Esophagus muscularis mucosa (tissue), 4 donors: ENCODE results near the gene EXOC1L.

Experiments used
- EP300 ChIP-seq: sonication (generic); formaldehyde crosslinking; IDR thresholded peaks from one replicate; pipeline ENCODE4 v1.6.1; 2017; ENCODE audit warnings: antibody characterized with exemption
- POLR2AphosphoS5 ChIP-seq, 2 donors: sonication (generic); formaldehyde crosslinking; IDR thresholded peaks; one replicate each; pipeline ENCODE4 v1.6.1; 2017; ENCODE audit warnings: antibody characterized with exemption in 2 of 2
- TF ChIP-seq, protein P1 (sequence below), 3 experiments: fragments of 200-600 bp in 2 of 3; fragments of 450-650 bp in 1 of 3; sonication (generic) in 2 of 3; IDR thresholded peaks; one replicate each; pipeline ENCODE4 v1.5.1; 2017 to 2019; ENCODE audit warnings: antibody characterized with exemption in 3 of 3, mild to moderate bottlenecking in 2 of 3, moderate library complexity in 1 of 3

DNA sequence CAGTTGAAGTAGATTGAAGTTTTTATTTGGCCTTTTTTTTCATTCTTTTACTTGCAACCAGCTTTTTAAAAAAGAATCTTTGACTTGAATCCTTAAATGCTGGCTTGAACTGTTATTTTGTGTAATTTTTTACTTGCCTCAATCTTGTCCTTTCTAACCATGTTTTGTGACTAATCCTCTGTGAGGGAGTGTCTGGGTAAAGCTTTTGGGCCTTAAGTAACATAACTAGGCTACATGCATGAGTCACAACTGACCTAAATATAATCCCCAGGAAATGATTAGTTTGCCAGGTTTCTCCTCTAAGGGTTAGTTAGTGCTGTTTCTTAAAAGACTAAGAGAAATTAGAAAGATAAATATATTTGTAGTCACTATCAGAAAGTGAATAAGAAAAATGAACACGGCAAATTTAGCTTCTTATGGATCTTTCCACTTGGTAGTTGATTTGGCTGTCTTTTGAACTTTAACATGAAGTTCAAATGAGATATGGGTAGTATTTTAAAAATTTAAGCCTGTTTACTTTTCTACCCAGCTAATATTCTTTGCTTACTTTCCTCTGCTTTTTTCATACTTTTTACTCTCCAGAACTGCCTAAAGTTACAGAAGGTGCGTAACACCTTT is 46.8 kb downstream of the EXOC1L start:
- TF ChIP-seq, protein P1, sequence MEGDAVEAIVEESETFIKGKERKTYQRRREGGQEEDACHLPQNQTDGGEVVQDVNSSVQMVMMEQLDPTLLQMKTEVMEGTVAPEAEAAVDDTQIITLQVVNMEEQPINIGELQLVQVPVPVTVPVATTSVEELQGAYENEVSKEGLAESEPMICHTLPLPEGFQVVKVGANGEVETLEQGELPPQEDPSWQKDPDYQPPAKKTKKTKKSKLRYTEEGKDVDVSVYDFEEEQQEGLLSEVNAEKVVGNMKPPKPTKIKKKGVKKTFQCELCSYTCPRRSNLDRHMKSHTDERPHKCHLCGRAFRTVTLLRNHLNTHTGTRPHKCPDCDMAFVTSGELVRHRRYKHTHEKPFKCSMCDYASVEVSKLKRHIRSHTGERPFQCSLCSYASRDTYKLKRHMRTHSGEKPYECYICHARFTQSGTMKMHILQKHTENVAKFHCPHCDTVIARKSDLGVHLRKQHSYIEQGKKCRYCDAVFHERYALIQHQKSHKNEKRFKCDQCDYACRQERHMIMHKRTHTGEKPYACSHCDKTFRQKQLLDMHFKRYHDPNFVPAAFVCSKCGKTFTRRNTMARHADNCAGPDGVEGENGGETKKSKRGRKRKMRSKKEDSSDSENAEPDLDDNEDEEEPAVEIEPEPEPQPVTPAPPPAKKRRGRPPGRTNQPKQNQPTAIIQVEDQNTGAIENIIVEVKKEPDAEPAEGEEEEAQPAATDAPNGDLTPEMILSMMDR (IDR thresholded peaks at IDR 0.05), result no peak
- peak in 1 of 2 donors; percentile 20 for TF ChIP-seq POLR2AphosphoS5 (IDR thresholded peaks at IDR 0.05)
- no peak for TF ChIP-seq EP300
